ENCODE data around the gene ANKRD60. TPM values are rescaled to one million over a fixed set of nuclear protein-coding genes. Genes with fewer than 3 reads are reported as not detected.

Gene ANKRD60
- total RNA-seq, 4 donors from 2014 or later = not detected

- TF ChIP-seq POLR2A (IDR thresholded peaks at IDR 0.05) (no peak), CTCF (IDR thresholded peaks at IDR 0.05) (no peak)
Measured at GRCh38 chr20:58260006-58260405, 31.6 kb upstream of the ANKRD60 start.

GRCh38 chr20:58256842-58257241 is 28.4 kb upstream of the ANKRD60 start:
- intact Hi-C loops (cut with DNase I; ENCODE audit: low total_unique reads) = no loop called here
- H3K4me3 ChIP-seq (ENCODE audit: low read depth, poor library complexity, severe bottlenecking) = no peak overlapping the region
- WGBS, 2 donors = 94 to 98% methylated on average over 4 of the region's 4 CpGs
- TF ChIP-seq POLR2A (IDR thresholded peaks at IDR 0.05) = no peak
- no peak for TF ChIP-seq CTCF (IDR thresholded peaks at IDR 0.05)
- no peak for DNase-seq (ENCODE audit: low spot score in 2 of 2)

More at GRCh38 chr20:58260006-58260405, 31.6 kb upstream of the ANKRD60 start:
- intact Hi-C loops (cut with DNase I; ENCODE audit: low total_unique reads) = no loop called here
- 55 to 68% methylated on average over 5 of the region's 5 CpGs for WGBS, 2 donors
- no peak for DNase-seq (ENCODE audit: low spot score in 2 of 2)
- H3K4me3 ChIP-seq (ENCODE audit: low read depth, poor library complexity, severe bottlenecking) = no peak overlapping the region

GRCh38 chr20:58256307-58256706 is 27.9 kb upstream of the ANKRD60 start:
- intact Hi-C loops (cut with DNase I; ENCODE audit: low total_unique reads) = no loop called here
- 94 to 98% methylated on average over 2 of the region's 2 CpGs for WGBS, 2 donors
- no peak for TF ChIP-seq CTCF (IDR thresholded peaks at IDR 0.05)
- TF ChIP-seq POLR2A (IDR thresholded peaks at IDR 0.05) = no peak
- no peak for DNase-seq (ENCODE audit: low spot score in 2 of 2)
- no peak overlapping the region for H3K4me3 ChIP-seq (ENCODE audit: low read depth, poor library complexity, severe bottlenecking)

GRCh38 chr20:58254890-58255289 is 26.4 kb upstream of the ANKRD60 start:
- no peak for TF ChIP-seq POLR2A (IDR thresholded peaks at IDR 0.05)
- no peak for TF ChIP-seq CTCF (IDR thresholded peaks at IDR 0.05)
- H3K4me3 ChIP-seq (ENCODE audit: low read depth, poor library complexity, severe bottlenecking) = no peak overlapping the region
- intact Hi-C loops (cut with DNase I; ENCODE audit: low total_unique reads) = no loop called here
- DNase-seq (ENCODE audit: low spot score in 2 of 2) = no peak

GRCh38 chr20:58251979-58252591 is 23.6 kb upstream of the ANKRD60 start:
- WGBS, 2 donors = 78 to 85% methylated on average over 2 of the region's 2 CpGs
- intact Hi-C loops (cut with DNase I; ENCODE audit: low total_unique reads) = no loop called here

More at GRCh38 chr20:58251979-58252591, 23.6 kb upstream of the ANKRD60 start:
- no peak for DNase-seq (ENCODE audit: low spot score in 2 of 2)
- TF ChIP-seq CTCF (IDR thresholded peaks at IDR 0.05) (no peak), POLR2A (IDR thresholded peaks at IDR 0.05) (no peak)
- no peak overlapping the region for H3K4me3 ChIP-seq (ENCODE audit: low read depth, poor library complexity, severe bottlenecking)

All from lower leg skin (tissue), 4 donors.